Neural cell (in vitro differentiated cells): ENCODE data around the gene FKBP4.

Experiments used
- CTCF ChIP-seq: fragments of 450-650 bp; IDR thresholded peaks from 2 replicates; pipeline ENCODE4 v1.5.1; 2014; ENCODE audit warnings: antibody characterized with exemption, mild to moderate bottlenecking, moderate library complexity; ENCODE audit not compliant: poor library complexity, severe bottlenecking
- EP300 ChIP-seq: fragments of 450-650 bp; conservative IDR thresholded peaks from 2 replicates; pipeline ENCODE4 v1.6.1; 2014; ENCODE audit warnings: antibody characterized with exemption, mild to moderate bottlenecking, moderate library complexity; ENCODE audit not compliant: poor library complexity, severe bottlenecking
- POLR2AphosphoS5 ChIP-seq: IDR thresholded peaks from 2 replicates; pipeline ENCODE4 v1.6.1; 2012
- RAD21 ChIP-seq: fragments of 450-650 bp; conservative IDR thresholded peaks from 2 replicates; pipeline ENCODE4 v1.6.1; 2014; ENCODE audit warnings: antibody characterized with exemption, mild to moderate bottlenecking, moderate library complexity
- TAF1 ChIP-seq: IDR thresholded peaks from 2 replicates; pipeline ENCODE4 v1.6.1; 2012; ENCODE audit warnings: low read depth
- TF ChIP-seq, protein P1 (sequence below): IDR thresholded peaks from 2 replicates; pipeline ENCODE4 v1.6.1; 2012; ENCODE audit warnings: borderline replicate concordance

DNA sequence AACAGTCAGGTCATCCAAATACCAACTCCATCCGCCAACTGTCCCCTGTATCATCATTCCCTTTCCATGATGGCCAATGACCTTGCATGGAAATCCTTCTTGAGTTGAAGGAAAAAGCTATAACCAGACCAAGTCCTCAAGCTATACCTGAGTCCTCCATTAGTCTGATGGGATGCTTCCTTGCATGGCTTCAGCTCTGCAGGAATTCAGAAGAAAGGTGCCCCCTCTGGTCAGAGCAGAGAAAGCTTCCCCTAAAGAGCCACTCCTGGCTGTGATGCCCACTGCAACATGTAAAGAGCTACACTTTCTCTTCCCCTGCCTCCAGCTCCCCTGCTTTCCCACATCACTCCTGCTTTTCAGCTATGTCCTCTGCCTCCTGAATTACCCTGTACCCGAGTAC is 43.1 kb upstream of the FKBP4 start:
- TF ChIP-seq TAF1 = no peak
- no peak for TF ChIP-seq EP300
- TF ChIP-seq, protein P1, sequence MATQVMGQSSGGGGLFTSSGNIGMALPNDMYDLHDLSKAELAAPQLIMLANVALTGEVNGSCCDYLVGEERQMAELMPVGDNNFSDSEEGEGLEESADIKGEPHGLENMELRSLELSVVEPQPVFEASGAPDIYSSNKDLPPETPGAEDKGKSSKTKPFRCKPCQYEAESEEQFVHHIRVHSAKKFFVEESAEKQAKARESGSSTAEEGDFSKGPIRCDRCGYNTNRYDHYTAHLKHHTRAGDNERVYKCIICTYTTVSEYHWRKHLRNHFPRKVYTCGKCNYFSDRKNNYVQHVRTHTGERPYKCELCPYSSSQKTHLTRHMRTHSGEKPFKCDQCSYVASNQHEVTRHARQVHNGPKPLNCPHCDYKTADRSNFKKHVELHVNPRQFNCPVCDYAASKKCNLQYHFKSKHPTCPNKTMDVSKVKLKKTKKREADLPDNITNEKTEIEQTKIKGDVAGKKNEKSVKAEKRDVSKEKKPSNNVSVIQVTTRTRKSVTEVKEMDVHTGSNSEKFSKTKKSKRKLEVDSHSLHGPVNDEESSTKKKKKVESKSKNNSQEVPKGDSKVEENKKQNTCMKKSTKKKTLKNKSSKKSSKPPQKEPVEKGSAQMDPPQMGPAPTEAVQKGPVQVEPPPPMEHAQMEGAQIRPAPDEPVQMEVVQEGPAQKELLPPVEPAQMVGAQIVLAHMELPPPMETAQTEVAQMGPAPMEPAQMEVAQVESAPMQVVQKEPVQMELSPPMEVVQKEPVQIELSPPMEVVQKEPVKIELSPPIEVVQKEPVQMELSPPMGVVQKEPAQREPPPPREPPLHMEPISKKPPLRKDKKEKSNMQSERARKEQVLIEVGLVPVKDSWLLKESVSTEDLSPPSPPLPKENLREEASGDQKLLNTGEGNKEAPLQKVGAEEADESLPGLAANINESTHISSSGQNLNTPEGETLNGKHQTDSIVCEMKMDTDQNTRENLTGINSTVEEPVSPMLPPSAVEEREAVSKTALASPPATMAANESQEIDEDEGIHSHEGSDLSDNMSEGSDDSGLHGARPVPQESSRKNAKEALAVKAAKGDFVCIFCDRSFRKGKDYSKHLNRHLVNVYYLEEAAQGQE = no peak
- no peak for TF ChIP-seq RAD21
- TF ChIP-seq CTCF = no peak
- no peak for TF ChIP-seq POLR2AphosphoS5
